Stimulated activated naive CD8-positive, alpha-beta T cell treated with anti-CD3 and anti-CD28 coated beads, Interleukin-15, amount 100 ng/mL, for 72 hours (primary cell): ENCODE measurements around the gene LGR4.
A peak's percentile ranks its signal among the peaks of the same experiment; 100 is the strongest.

Source experiments
- ATAC-seq: fragments of 150-1000 bp; cut with Tn5 transposase; 2 replicates; pipeline ENCODE4 v1.10.0; 2021; ENCODE audit warnings: mild to moderate bottlenecking, moderate library complexity
- DNase-seq, 2 donors: peaks; one replicate each; pipeline ENCODE4 v3.0.0; 2021 to 2022
- H3K27ac Mint-ChIP-seq, 2 donors: one replicate each; pipeline ENCODE4 v1.8.0; 2022; ENCODE audit warnings: mild to moderate bottlenecking in 2 of 2, mixed read lengths in 2 of 2, moderate library complexity in 2 of 2
- H3K27me3 Mint-ChIP-seq: one replicate; pipeline ENCODE4 v1.8.0; 2022; ENCODE audit warnings: mixed read lengths
- H3K4me1 Mint-ChIP-seq: one replicate; pipeline ENCODE4 v1.8.0; 2022; ENCODE audit warnings: mild to moderate bottlenecking, mixed read lengths
- H3K4me3 Mint-ChIP-seq, 2 donors: one replicate each; pipeline ENCODE4 v1.8.0; 2022; ENCODE audit warnings: mild to moderate bottlenecking in 2 of 2, mixed read lengths in 2 of 2, moderate library complexity in 1 of 2
- H3K9me3 Mint-ChIP-seq, 2 donors: one replicate each; pipeline ENCODE4 v1.8.0; 2022; ENCODE audit warnings: mixed read lengths in 2 of 2

Gene LGR4

DNA sequence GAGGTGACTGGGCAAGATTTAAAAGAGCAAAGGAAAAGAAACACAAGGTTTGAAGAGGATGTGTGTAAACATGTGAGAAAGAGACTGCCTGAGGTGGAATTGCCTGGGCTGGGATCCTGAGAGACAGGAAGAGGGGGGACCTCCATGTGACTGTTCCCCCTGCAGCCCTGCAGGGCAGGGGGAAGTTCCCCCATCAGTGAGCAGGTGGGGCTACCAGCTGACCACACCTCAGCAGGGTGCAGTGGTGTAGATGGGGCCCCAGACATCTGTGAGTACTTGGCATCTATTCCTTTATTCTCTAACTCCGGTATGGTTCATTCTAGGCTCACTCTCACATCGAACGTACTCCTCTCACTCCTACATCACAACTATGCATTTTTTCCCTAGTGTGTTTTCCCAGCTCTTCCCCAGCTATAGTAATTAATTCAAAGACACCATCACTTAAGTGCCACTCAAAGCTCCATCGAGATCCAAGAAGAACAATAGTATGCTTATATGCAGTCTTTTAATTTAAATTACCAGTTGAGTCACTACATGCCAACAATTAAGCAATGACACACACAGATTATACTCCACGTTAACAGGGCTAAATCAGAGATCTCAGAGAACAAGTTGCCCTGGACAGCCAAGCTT, 42.7 kb downstream of the LGR4 start:
- no peak overlapping the region for H3K27ac Mint-ChIP-seq
- no peak for DNase-seq
- ATAC-seq, result no peak
- H3K27me3 Mint-ChIP-seq, result peaks cover 8% of the 10 kb centered on the region
- no peak overlapping the region for H3K4me3 Mint-ChIP-seq
- H3K4me1 Mint-ChIP-seq, result no peaks in the 10 kb centered on the region
- H3K9me3 Mint-ChIP-seq, result no peaks in the 10 kb centered on the region

DNA sequence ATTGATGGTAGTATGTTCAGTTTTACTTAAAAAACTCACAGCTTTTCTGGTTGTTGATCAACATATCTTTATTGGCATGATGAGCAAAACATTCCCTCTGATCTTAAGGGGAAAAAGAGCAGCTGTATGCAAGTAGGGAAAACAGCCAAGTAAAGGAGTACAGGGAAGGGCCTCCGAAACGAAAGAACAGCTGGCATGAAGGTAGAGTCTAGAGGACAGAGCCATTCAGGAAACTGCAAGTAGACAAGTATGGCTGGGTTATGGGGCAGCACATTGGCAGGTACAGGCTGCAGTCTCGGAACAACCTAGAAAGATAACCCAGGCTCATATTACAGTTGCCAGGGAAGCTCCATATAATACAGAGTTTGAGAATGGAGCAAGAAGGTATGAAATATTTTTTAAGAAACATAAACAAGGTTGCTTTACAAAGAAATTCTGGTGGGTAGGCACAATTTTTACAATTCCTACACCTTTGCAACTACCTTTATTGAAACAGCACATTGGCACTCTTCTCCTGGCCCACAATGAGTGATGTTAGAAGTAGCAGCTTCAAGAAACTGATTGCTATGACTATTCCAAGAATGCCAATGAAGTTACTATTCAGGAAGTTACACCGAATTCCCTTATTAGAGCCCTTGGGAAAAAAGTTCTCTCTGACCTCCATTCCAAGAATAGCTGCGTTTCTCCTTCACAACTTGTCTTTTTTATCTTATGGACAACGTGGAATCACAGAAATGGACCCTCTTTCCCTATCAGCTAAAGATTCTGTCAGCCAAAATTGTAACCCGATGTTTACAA, 45.2 kb downstream of the LGR4 start:
- no peaks in the 10 kb centered on the region for H3K9me3 Mint-ChIP-seq
- no peak overlapping the region for H3K27ac Mint-ChIP-seq
- H3K27me3 Mint-ChIP-seq, result no peaks in the 10 kb centered on the region
- DNase-seq (no peak), ATAC-seq (no peak)
- H3K4me1 Mint-ChIP-seq, result no peaks in the 10 kb centered on the region
- no peak overlapping the region for H3K4me3 Mint-ChIP-seq

GRCh38 chr11:27425814-27426213, 46.8 kb downstream of the LGR4 start:
- no peak overlapping the region for H3K27ac Mint-ChIP-seq
- no peak overlapping the region for H3K4me3 Mint-ChIP-seq
- DNase-seq, result no peak
- no peaks in the 10 kb centered on the region for H3K4me1 Mint-ChIP-seq
- H3K9me3 Mint-ChIP-seq, result no peaks in the 10 kb centered on the region
- no peak for ATAC-seq
- H3K27me3 Mint-ChIP-seq, result no peaks in the 10 kb centered on the region

DNA sequence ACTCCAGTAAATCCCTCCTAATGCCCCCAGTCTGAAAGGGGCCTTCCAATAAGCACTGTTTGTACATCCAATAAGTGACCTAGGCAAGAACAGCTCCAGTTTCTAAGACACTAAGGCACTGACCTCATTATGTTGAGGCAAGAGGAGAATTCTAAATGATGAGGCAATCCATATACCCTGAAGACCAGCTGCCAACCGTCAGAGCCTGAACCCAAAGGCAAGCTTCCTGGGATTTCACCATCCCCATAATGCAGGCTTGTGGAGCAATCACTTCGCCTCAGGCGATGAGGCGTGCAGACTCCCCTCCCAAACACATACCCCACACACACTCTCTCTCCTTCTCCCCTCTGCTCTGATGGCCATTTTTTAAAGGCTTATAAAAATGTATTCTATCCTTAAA, 49.5 kb downstream of the LGR4 start:
- Mint-ChIP-seq H3K4me1 (no peaks in the 10 kb centered on the region), H3K27me3 (no peaks in the 10 kb centered on the region), H3K9me3 (no peaks in the 10 kb centered on the region), H3K27ac (peak overlapping the region in 1 of 2 donors; percentile 51), H3K4me3 (no peak overlapping the region)
- DNase-seq (no peak), ATAC-seq (no peak)

DNA sequence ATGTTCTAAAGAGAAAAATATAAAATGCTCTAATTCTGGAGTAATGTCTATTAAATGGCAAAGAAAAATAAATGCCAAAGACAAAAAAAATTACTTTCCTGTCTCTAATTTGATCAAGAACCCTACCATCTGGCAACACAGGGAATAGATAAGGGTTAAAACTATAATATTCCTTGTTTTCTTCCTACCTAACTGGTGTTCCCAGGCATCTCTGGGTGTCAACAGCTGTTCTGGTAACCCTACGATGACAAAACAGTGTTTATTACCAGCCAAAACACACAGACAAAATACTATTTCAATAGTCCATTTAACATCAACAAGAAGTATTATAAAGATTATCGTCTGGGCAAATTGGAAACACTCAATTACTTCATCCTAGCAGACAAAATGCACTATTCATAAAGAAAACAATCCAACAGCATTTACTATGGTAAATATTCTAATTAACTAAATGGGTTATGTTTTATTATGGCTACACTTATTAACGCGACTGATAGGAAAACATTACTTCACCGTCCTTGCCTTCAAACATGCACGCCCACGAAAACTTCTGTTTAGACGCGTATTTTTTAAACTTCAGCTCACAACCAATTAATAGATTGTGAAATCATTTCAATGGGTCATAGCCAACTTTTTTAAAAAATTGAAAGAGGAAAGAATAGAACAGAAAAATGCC, 50.6 kb downstream of the LGR4 start:
- H3K9me3 Mint-ChIP-seq, result no peaks in the 10 kb centered on the region
- DNase-seq, result no peak

DNA sequence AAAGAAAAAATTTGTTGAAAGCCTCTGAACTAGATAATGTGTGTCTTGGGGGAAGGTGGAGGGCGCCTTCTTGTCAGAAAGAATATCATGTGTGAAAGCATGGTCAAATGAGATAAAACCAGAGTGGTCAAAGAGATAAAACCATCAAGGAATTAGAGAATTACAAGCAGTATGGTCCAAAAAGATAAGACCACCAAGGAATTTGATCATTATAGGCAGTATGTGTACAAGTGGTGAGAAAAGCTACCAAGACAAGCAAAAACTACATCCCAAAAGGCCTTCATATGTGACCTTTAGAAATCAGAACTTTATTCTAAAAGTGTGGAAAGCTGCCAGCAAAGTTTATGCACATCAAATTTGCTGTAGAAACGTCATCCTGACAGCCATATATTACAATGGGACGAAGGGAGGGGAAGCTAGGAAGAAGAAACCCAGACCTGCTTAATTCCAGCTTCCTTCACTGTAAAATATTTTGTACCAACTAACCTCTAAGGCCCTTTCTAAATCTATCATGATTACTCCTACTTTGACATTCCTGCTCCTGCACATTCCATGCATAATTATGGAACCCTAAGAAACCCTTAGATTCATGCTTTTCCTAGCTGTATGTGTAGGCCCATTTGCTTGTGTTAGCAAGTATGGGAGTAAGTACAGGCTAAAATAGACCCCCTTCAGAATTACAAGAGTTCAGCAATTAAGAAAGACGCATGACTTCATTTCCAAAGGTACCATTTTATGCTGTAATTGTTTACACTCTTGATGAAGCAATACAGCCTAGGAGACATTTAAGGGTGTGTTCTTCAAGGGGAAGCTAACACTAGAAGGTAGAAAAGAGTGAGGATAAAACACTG, 51.6 kb downstream of the LGR4 start:
- Mint-ChIP-seq H3K27me3 (no peaks in the 10 kb centered on the region), H3K4me3 (no peak overlapping the region), H3K4me1 (no peaks in the 10 kb centered on the region), H3K27ac (no peak overlapping the region), H3K9me3 (no peaks in the 10 kb centered on the region)
- ATAC-seq (no peak), DNase-seq (no peak)

More for the DNA sequence above, 50.6 kb downstream of the LGR4 start:
- no peak overlapping the region for H3K4me3 Mint-ChIP-seq
- no peak overlapping the region for H3K27ac Mint-ChIP-seq
- ATAC-seq, result no peak
- H3K4me1 Mint-ChIP-seq, result no peaks in the 10 kb centered on the region
- no peaks in the 10 kb centered on the region for H3K27me3 Mint-ChIP-seq

GRCh38 chr11:27420217-27420616, 52.4 kb downstream of the LGR4 start:
- no peaks in the 10 kb centered on the region for H3K27me3 Mint-ChIP-seq
- no peaks in the 10 kb centered on the region for H3K4me1 Mint-ChIP-seq
- no peaks in the 10 kb centered on the region for H3K9me3 Mint-ChIP-seq
- no peak overlapping the region for H3K4me3 Mint-ChIP-seq
- H3K27ac Mint-ChIP-seq, result no peak overlapping the region
- DNase-seq (no peak), ATAC-seq (no peak)

- Mint-ChIP-seq H3K4me1 (no peaks in the 10 kb centered on the region), H3K4me3 (no peak overlapping the region), H3K27ac (no peak overlapping the region), H3K27me3 (peaks cover 5% of the 10 kb centered on the region), H3K9me3 (no peaks in the 10 kb centered on the region)
- ATAC-seq, result no peak
- DNase-seq, result no peak
Observed at GRCh38 chr11:27418356-27418755, 54.2 kb downstream of the LGR4 start.

GRCh38 chr11:27416568-27417176, 55.9 kb downstream of the LGR4 start:
- H3K27me3 Mint-ChIP-seq, result peaks cover 10% of the 10 kb centered on the region
- ATAC-seq, result no peak
- DNase-seq, result no peak
- H3K4me1 Mint-ChIP-seq, result no peaks in the 10 kb centered on the region
- no peak overlapping the region for H3K4me3 Mint-ChIP-seq
- no peak overlapping the region for H3K27ac Mint-ChIP-seq
- H3K9me3 Mint-ChIP-seq, result no peaks in the 10 kb centered on the region

- H3K9me3 Mint-ChIP-seq, result no peaks in the 10 kb centered on the region
- ATAC-seq (no peak), DNase-seq (no peak)
- no peaks in the 10 kb centered on the region for H3K4me1 Mint-ChIP-seq
- no peak overlapping the region for H3K27ac Mint-ChIP-seq
- no peak overlapping the region for H3K4me3 Mint-ChIP-seq
- H3K27me3 Mint-ChIP-seq, result peaks cover 10% of the 10 kb centered on the region
Observed at GRCh38 chr11:27414644-27415043, 57.9 kb downstream of the LGR4 start.

DNA sequence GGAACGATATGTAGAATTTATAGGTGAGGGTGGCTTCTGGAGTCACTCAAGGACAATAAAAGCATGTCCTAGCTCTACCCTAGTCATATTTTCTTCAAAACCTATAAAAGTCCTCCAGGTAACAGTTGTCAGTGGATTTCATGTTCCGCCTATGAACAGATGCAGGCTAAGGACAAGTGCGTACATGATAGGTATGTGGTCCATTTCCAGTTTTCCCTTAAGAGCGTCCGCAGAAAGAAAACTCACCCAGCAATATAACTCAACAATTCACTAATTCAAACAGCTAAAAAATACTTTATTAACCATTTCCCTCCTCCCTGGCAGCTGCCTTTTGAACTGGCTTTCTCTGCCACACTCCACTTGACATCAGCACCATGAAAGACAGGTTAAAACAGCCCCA, 59.4 kb downstream of the LGR4 start:
- no peak overlapping the region for H3K27ac Mint-ChIP-seq
- no peaks in the 10 kb centered on the region for H3K4me1 Mint-ChIP-seq
- no peak overlapping the region for H3K4me3 Mint-ChIP-seq
- H3K9me3 Mint-ChIP-seq, result no peaks in the 10 kb centered on the region
- DNase-seq (no peak), ATAC-seq (no peak)
- H3K27me3 Mint-ChIP-seq, result peaks cover 10% of the 10 kb centered on the region

- Mint-ChIP-seq H3K4me3 (no peak overlapping the region), H3K4me1 (no peaks in the 10 kb centered on the region), H3K27me3 (peaks cover 10% of the 10 kb centered on the region), H3K27ac (no peak overlapping the region), H3K9me3 (no peaks in the 10 kb centered on the region)
- no peak for ATAC-seq
- DNase-seq, result no peak
Observed at GRCh38 chr11:27412192-27412691, 60.3 kb downstream of the LGR4 start.

DNA sequence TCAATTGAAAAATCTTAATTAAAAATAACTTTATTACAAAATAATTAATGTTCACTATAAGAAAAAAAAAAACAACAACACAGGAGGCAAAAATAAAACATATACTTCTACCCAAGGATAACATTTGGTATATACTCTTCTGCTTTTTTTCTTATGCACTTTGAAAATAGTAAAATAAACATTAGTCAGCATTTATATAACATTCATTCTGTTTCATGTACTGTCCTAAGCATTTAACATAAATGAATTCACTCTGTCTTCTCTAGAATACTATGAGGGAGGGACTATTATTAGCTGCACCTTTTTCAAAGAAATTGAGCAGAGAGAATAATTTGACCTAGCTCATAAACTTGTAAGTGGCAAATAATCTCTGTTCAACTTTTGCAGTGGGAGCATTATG, 61.3 kb downstream of the LGR4 start:
- DNase-seq (no peak), ATAC-seq (no peak)
- Mint-ChIP-seq H3K4me3 (no peak overlapping the region), H3K27ac (no peak overlapping the region), H3K4me1 (no peaks in the 10 kb centered on the region), H3K27me3 (peaks cover 10% of the 10 kb centered on the region), H3K9me3 (no peaks in the 10 kb centered on the region)

GRCh38 chr11:27410272-27410671, 62.3 kb downstream of the LGR4 start:
- H3K27ac Mint-ChIP-seq, result no peak overlapping the region
- H3K27me3 Mint-ChIP-seq, result peaks cover 10% of the 10 kb centered on the region
- no peaks in the 10 kb centered on the region for H3K9me3 Mint-ChIP-seq
- ATAC-seq (no peak), DNase-seq (no peak)
- no peak overlapping the region for H3K4me3 Mint-ChIP-seq
- H3K4me1 Mint-ChIP-seq, result no peaks in the 10 kb centered on the region

GRCh38 chr11:27409742-27410141, 62.8 kb downstream of the LGR4 start:
- peaks cover 10% of the 10 kb centered on the region for H3K27me3 Mint-ChIP-seq
- no peak overlapping the region for H3K27ac Mint-ChIP-seq
- DNase-seq (no peak), ATAC-seq (no peak)
- no peak overlapping the region for H3K4me3 Mint-ChIP-seq
- no peaks in the 10 kb centered on the region for H3K9me3 Mint-ChIP-seq
- H3K4me1 Mint-ChIP-seq, result no peaks in the 10 kb centered on the region
